ENCODE data around the gene DCTN5. TPM values are rescaled to one million over a fixed set of nuclear protein-coding genes. Genes with fewer than 3 reads are reported as not detected.

DCTN5 gene
- polyA plus RNA-seq, 1 of the 3 experiments (the other 2 are of a cell fraction) = 45.6 TPM

GRCh38 chr16:23668225-23668624, 27.0 kb downstream of the DCTN5 start:
- H3K9me2 ChIP-seq = no peaks in the 10 kb centered on the region
- no peak overlapping the region for H2AFZ ChIP-seq (ENCODE audit: low read depth)
- H3K4me3 ChIP-seq (ENCODE audit: low read depth in 2 of 2, low read length in 1 of 2) = no peak overlapping the region
- TF ChIP-seq POLR2AphosphoS5 (IDR thresholded peaks at IDR 0.05; ENCODE audit: low read depth, low read length) = no peak
- no peak for TF ChIP-seq USF2 (IDR thresholded peaks at IDR 0.05; ENCODE audit: borderline replicate concordance, low read depth, low read length)
- no peak for TF ChIP-seq MXI1 (IDR thresholded peaks at IDR 0.05; ENCODE audit: low read depth, low read length)
- TF ChIP-seq GATA2 (CRISPR knock-in tag; IDR thresholded peaks at IDR 0.05) = no peak
- TF ChIP-seq REST (IDR thresholded peaks at IDR 0.05; ENCODE audit: low read depth, low read length) = no peak
- TF ChIP-seq TAF1 (IDR thresholded peaks at IDR 0.05; ENCODE audit: borderline replicate concordance, low read depth, low read length) = no peak
- no peak for TF ChIP-seq NRF1 (IDR thresholded peaks at IDR 0.05; ENCODE audit: low read depth, low read length)
- TF ChIP-seq FOXJ3 (CRISPR knock-in tag; IDR thresholded peaks at IDR 0.05) = no peak
- TF ChIP-seq ELF1 (IDR thresholded peaks at IDR 0.05) = no peak
- no peak for TF ChIP-seq JUND (IDR thresholded peaks at IDR 0.05)
- TF ChIP-seq SMC3 (IDR thresholded peaks at IDR 0.05; ENCODE audit: low read depth, low read length) = no peak
- no peak for TF ChIP-seq RFX5 (IDR thresholded peaks at IDR 0.05; ENCODE audit: low read length)
- H3F3A ChIP-seq (replicated peaks; ENCODE audit: insufficient read depth) = peaks cover 16% of the 10 kb centered on the region
- no peak overlapping the region for H3K27ac ChIP-seq (ENCODE audit: low read depth in 2 of 2, low read length in 1 of 2)
- no peaks in the 10 kb centered on the region for H3K27me3 ChIP-seq (ENCODE audit: insufficient read depth)
- H3K4me1 ChIP-seq (ENCODE audit: control insufficient read depth in 1 of 2, insufficient read depth in 2 of 2, low read depth in 1 of 2, low read length in 1 of 2) = peaks cover 0 to 12% of the 10 kb centered on the region in 2 experiments; a peak in 1 of 4 replicates
- H3K9me3 ChIP-seq = no peaks in the 10 kb centered on the region
- H4K20me1 ChIP-seq (ENCODE audit: insufficient read depth) = peaks cover 3% of the 10 kb centered on the region
- POLR2A ChIA-PET = no interaction called here
- H3K79me2 ChIP-seq (ENCODE audit: insufficient read depth) = peaks cover 3% of the 10 kb centered on the region; the same call in 1 of the 2 replicates
- DNase-seq = no peak
- H3K36me3 ChIP-seq (replicated peaks in 1 of 2; ENCODE audit: control insufficient read depth in 1 of 2, insufficient read depth in 2 of 2, low read length in 1 of 2) = peaks cover 57 to 85% of the 10 kb centered on the region in 2 experiments
- H3K9ac ChIP-seq = no peak overlapping the region
- WGBS (ENCODE audit: low lambda C conversion rate) = 89% methylated on average over 1 of the region's 1 CpG
- CTCF ChIA-PET = interaction anchor here (1.5 to 3.1 kb wide), 2 partner anchors 10 to 72 kb away, joined by 5 to 19 read pairs; partner anchors contain the start of genes NDUFAB1 and PLK1
- H3K4me2 ChIP-seq = no peak overlapping the region

GRCh38 chr16:23668873-23669272, 27.6 kb downstream of the DCTN5 start:
- no peak for DNase-seq
- TF ChIP-seq RCOR1 (IDR thresholded peaks at IDR 0.05; ENCODE audit: low read length) = no peak
- TF ChIP-seq FOXM1 (IDR thresholded peaks at IDR 0.05; ENCODE audit: low read depth) = no peak
- no peak for TF ChIP-seq MAX (IDR thresholded peaks at IDR 0.05; ENCODE audit: low read depth)
- no peak for TF ChIP-seq SMC3 (IDR thresholded peaks at IDR 0.05; ENCODE audit: low read depth, low read length)
- no peak for TF ChIP-seq YY1 (IDR thresholded peaks at IDR 0.05; ENCODE audit: low read depth)
- TF ChIP-seq TCF12 (IDR thresholded peaks at IDR 0.05) = no peak
- no peak for TF ChIP-seq JUND (IDR thresholded peaks at IDR 0.05)
- no peak for TF ChIP-seq REST (IDR thresholded peaks at IDR 0.05; ENCODE audit: low read depth, low read length)
- no peak for TF ChIP-seq ELF1 (IDR thresholded peaks at IDR 0.05)

More at GRCh38 chr16:23668873-23669272, 27.6 kb downstream of the DCTN5 start:
- no peaks in the 10 kb centered on the region for H3K9me3 ChIP-seq
- H3K4me3 ChIP-seq (ENCODE audit: low read depth in 2 of 2, low read length in 1 of 2) = no peak overlapping the region
- H3K36me3 ChIP-seq (replicated peaks in 1 of 2; ENCODE audit: control insufficient read depth in 1 of 2, insufficient read depth in 2 of 2, low read length in 1 of 2) = peaks cover 54 to 83% of the 10 kb centered on the region in 2 experiments
- H2AFZ ChIP-seq (ENCODE audit: low read depth) = no peak overlapping the region
- peaks cover 0 to 12% of the 10 kb centered on the region in 2 experiments; a peak in 1 of 4 replicates for H3K4me1 ChIP-seq (ENCODE audit: control insufficient read depth in 1 of 2, insufficient read depth in 2 of 2, low read depth in 1 of 2, low read length in 1 of 2)
- H3K79me2 ChIP-seq (ENCODE audit: insufficient read depth) = peaks cover 3% of the 10 kb centered on the region; the same call in 1 of the 2 replicates
- CTCF ChIA-PET = interaction anchor here (1.5 to 3.1 kb wide), 2 partner anchors 10 to 72 kb away, joined by 5 to 19 read pairs; partner anchors contain the start of genes NDUFAB1 and PLK1
- 88% methylated on average over 4 of the region's 4 CpGs for WGBS (ENCODE audit: low lambda C conversion rate)
- H3K27me3 ChIP-seq (ENCODE audit: insufficient read depth) = no peaks in the 10 kb centered on the region
- H3K27ac ChIP-seq (ENCODE audit: low read depth in 2 of 2, low read length in 1 of 2) = no peak overlapping the region
- H3K4me2 ChIP-seq = no peak overlapping the region
- no peaks in the 10 kb centered on the region for H3K9me2 ChIP-seq
- H4K20me1 ChIP-seq (ENCODE audit: insufficient read depth) = peaks cover 3% of the 10 kb centered on the region
- no peak overlapping the region for H3K9ac ChIP-seq
- peaks cover 16% of the 10 kb centered on the region for H3F3A ChIP-seq (replicated peaks; ENCODE audit: insufficient read depth)
- POLR2A ChIA-PET = no interaction called here

Data from SK-N-SH (cell line).